ENCODE measurements around the gene AUTS2. TPM values are rescaled to one million over a fixed set of nuclear protein-coding genes. Genes with fewer than 3 reads are reported as not detected.

The AUTS2 gene
- total and polyA plus RNA-seq, 2 donors (not counting 1 experiment from before 2014, with no cell fraction given) = 0.60 to 9.1 TPM

DNA sequence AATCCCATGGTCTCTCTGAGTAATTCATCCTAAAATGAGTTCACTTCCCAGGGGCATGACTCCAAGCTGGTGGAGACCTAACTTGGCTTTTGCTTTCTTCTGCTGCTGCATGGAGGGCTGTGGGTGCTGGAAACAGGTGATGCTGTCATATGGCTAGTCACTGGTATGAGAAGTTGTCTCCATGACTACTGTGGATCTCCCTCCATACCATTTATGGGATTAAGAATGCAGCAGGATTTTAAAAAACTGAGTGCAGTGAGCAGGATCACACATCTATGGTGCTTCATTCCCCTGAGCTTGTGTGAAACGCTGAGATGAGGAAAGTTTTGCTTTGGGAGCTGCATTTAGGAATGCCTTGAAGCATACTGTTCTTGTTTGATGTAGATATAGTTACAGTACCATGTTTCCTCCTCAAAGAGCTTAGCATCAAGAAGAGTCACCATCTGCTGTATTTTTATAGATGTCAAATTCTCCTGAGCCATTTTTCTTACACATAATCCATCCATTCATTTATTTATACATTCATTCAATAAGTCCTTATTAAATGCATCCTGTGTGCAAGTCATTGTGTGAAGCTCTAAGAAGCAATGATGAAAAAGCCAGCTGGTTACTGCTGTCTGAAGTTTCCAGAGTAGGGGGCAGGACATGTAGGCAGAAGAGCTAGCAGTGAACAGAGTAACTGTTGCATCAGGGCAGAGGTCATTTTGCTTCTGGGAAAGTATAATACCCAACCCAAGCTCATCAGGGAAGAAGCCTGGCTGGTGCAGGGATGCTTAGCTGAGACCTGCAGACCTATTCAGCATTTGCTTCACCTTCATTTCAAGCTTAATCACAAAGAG lies 534.8 kb downstream of the AUTS2 start:
- peak in 1 of 2 donors; percentile 30 for DNase-seq (ENCODE audit: low read depth in 2 of 2)
- TF ChIP-seq, protein P1, sequence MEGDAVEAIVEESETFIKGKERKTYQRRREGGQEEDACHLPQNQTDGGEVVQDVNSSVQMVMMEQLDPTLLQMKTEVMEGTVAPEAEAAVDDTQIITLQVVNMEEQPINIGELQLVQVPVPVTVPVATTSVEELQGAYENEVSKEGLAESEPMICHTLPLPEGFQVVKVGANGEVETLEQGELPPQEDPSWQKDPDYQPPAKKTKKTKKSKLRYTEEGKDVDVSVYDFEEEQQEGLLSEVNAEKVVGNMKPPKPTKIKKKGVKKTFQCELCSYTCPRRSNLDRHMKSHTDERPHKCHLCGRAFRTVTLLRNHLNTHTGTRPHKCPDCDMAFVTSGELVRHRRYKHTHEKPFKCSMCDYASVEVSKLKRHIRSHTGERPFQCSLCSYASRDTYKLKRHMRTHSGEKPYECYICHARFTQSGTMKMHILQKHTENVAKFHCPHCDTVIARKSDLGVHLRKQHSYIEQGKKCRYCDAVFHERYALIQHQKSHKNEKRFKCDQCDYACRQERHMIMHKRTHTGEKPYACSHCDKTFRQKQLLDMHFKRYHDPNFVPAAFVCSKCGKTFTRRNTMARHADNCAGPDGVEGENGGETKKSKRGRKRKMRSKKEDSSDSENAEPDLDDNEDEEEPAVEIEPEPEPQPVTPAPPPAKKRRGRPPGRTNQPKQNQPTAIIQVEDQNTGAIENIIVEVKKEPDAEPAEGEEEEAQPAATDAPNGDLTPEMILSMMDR (conservative IDR thresholded peaks at IDR 0.05 in 1 of 2, IDR thresholded peaks at IDR 0.05 in 1 of 2; ENCODE audit: low read depth in 1 of 2, low read length in 2 of 2) = no peak
- TF ChIP-seq EZH2 (IDR thresholded peaks at IDR 0.05; ENCODE audit: low read length, missing control alignments) = no peak
- no peaks in the 10 kb centered on the region for H3K27me3 ChIP-seq (ENCODE audit: control insufficient read depth, insufficient read depth, low read length)
- no peaks in the 10 kb centered on the region for H3K79me2 ChIP-seq (ENCODE audit: control insufficient read depth, insufficient read depth, low read length)
- no peaks in the 10 kb centered on the region for H3K36me3 ChIP-seq (ENCODE audit: control insufficient read depth, insufficient read depth, low read length)
- H3K9ac ChIP-seq (ENCODE audit: insufficient read depth, low read length) = no peak overlapping the region
- no peak overlapping the region for H2AFZ ChIP-seq (ENCODE audit: low read length)
- no peaks in the 10 kb centered on the region for H3K4me1 ChIP-seq (ENCODE audit: control insufficient read depth, extremely low read depth, insufficient read depth, low read length)
- H3K27ac ChIP-seq (ENCODE audit: insufficient read depth, low read length) = no peak overlapping the region
- no peaks in the 10 kb centered on the region for H4K20me1 ChIP-seq (ENCODE audit: control insufficient read depth, extremely low read depth, insufficient read depth, low read length)
- H3K9me3 ChIP-seq (ENCODE audit: control insufficient read depth, insufficient read depth, low read depth, low read length) = no peaks in the 10 kb centered on the region
- no peak overlapping the region for H3K4me2 ChIP-seq (ENCODE audit: extremely low read depth, insufficient read depth, low read length)
- H3K4me3 ChIP-seq (replicated peaks in 1 of 4; ENCODE audit: control extremely low read depth in 1 of 4, insufficient read depth in 1 of 4, low read depth in 3 of 4, low read length in 4 of 4) = no peak overlapping the region

DNA sequence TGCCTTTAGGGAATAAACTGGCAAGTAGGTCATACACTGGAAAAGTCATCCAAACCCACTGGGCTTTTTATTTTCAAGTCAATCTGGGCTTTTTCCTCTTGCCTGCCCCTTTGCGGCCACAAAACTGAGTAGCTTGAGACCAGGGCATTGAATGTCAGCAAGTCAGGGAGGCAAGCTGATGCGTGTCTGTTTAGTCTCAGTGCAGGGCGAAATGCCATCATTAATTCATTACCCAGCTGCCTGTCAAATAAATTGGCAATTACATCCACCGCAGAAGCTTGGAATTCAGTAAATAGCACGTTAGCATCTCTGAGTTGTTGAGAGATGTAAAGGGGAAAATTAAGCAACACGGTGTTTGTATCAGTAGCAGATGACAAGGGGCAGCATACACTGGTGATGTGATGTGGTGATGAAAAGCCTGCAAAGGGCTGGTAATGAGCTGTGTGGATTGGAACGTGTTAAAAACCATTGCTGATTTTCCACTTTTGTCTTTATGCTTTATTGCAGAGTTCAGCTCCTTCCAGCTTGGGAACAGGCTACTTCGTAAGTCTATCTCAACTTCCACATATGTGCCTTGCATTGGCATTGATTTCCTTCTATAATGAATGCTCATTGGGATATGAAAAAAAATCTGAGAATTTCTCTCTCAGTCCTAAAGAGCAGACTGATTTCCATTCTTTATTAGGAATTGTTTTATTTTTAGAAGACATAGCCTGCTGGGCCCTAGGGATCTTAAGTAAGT lies 535.9 kb downstream of the AUTS2 start:
- Histone ChIP-seq H3K9me3 (ENCODE audit: control insufficient read depth, insufficient read depth, low read depth, low read length) (no peaks in the 10 kb centered on the region), H3K4me3 (replicated peaks in 1 of 4; ENCODE audit: control extremely low read depth in 1 of 4, insufficient read depth in 1 of 4, low read depth in 3 of 4, low read length in 4 of 4) (no peak overlapping the region), H3K27ac (ENCODE audit: insufficient read depth, low read length) (no peak overlapping the region), H4K20me1 (ENCODE audit: control insufficient read depth, extremely low read depth, insufficient read depth, low read length) (no peaks in the 10 kb centered on the region), H2AFZ (ENCODE audit: low read length) (no peak overlapping the region), H3K36me3 (ENCODE audit: control insufficient read depth, insufficient read depth, low read length) (no peaks in the 10 kb centered on the region), H3K4me2 (ENCODE audit: extremely low read depth, insufficient read depth, low read length) (no peak overlapping the region), H3K79me2 (ENCODE audit: control insufficient read depth, insufficient read depth, low read length) (no peaks in the 10 kb centered on the region), H3K9ac (ENCODE audit: insufficient read depth, low read length) (no peak overlapping the region), H3K4me1 (ENCODE audit: control insufficient read depth, extremely low read depth, insufficient read depth, low read length) (no peaks in the 10 kb centered on the region), H3K27me3 (ENCODE audit: control insufficient read depth, insufficient read depth, low read length) (no peaks in the 10 kb centered on the region)
- DNase-seq (ENCODE audit: low read depth in 2 of 2) = peak in 1 of 2 donors; percentile 18
- TF ChIP-seq, protein P1 (conservative IDR thresholded peaks at IDR 0.05 in 1 of 2, IDR thresholded peaks at IDR 0.05 in 1 of 2; ENCODE audit: low read depth in 1 of 2, low read length in 2 of 2) = no peak
- TF ChIP-seq EZH2 (IDR thresholded peaks at IDR 0.05; ENCODE audit: low read length, missing control alignments) = no peak

- Histone ChIP-seq H3K36me3 (ENCODE audit: control insufficient read depth, insufficient read depth, low read length) (no peaks in the 10 kb centered on the region), H4K20me1 (ENCODE audit: control insufficient read depth, extremely low read depth, insufficient read depth, low read length) (no peaks in the 10 kb centered on the region), H3K9ac (ENCODE audit: insufficient read depth, low read length) (no peak overlapping the region), H3K27me3 (ENCODE audit: control insufficient read depth, insufficient read depth, low read length) (no peaks in the 10 kb centered on the region), H3K27ac (ENCODE audit: insufficient read depth, low read length) (no peak overlapping the region), H3K9me3 (ENCODE audit: control insufficient read depth, insufficient read depth, low read depth, low read length) (no peaks in the 10 kb centered on the region), H3K4me3 (replicated peaks in 1 of 4; ENCODE audit: control extremely low read depth in 1 of 4, insufficient read depth in 1 of 4, low read depth in 3 of 4, low read length in 4 of 4) (no peak overlapping the region), H3K4me2 (ENCODE audit: extremely low read depth, insufficient read depth, low read length) (no peak overlapping the region), H2AFZ (ENCODE audit: low read length) (no peak overlapping the region), H3K4me1 (ENCODE audit: control insufficient read depth, extremely low read depth, insufficient read depth, low read length) (no peaks in the 10 kb centered on the region), H3K79me2 (ENCODE audit: control insufficient read depth, insufficient read depth, low read length) (no peaks in the 10 kb centered on the region)
- no peak for DNase-seq (ENCODE audit: low read depth in 2 of 2)
- TF ChIP-seq EZH2 (IDR thresholded peaks at IDR 0.05; ENCODE audit: low read length, missing control alignments) = no peak
- TF ChIP-seq, protein P1 (conservative IDR thresholded peaks at IDR 0.05 in 1 of 2, IDR thresholded peaks at IDR 0.05 in 1 of 2; ENCODE audit: low read depth in 1 of 2, low read length in 2 of 2) = no peak
Measured at GRCh38 chr7:70135656-70136055, 537.4 kb downstream of the AUTS2 start.
